ENCODE measurements around the gene SIGLEC15. TPM values are rescaled to one million over a fixed set of nuclear protein-coding genes. Genes with fewer than 3 reads are reported as not detected.

Gene SIGLEC15
- total RNA-seq, 1 donor from 2014 or later: 31.6 TPM

DNA sequence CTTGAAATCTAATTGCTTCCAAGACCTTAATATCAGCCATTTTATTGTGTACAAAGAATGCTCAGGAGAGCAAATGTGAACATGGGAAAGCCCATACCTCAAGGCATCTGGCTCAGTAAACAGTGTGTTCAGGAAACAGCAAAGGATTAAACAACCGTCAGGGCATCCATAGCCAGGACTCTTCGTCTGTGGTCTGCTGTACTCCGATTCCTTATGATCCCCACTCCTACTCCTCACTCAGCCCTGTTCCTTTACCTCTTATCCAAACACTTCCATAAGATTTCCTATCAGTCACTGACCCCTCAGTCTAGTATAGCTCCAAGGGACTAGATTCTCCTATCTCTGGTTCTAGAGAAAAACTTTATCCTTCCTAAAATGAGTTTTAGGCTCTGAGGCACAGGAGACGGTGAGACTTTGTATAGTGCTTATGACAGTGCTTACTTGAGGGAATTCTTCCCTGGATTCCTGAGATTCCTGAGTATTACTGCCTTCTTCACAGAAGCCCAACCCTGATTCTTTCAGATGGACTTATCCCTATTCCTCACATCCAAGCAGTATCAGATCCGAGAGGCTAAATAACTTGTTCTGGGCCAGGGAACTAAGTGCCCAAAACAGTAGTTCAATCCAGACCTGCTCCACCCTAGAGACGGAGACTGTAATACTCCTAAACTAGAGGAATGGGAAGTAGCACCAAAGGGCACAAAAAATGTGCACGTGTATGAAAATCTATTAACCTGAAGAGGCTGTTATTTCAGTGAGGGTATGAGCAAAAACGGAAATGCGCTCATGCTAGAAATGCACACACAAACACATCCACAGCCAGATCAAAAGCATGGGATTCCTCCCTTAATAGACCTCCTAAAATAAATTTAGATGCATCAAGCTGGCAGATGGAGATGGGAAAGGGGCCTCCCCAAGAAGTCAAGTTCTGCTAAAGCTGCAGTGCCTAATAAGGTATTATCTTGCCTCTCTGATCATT, 42.1 kb upstream of the SIGLEC15 start:
- TF ChIP-seq, protein P1, sequence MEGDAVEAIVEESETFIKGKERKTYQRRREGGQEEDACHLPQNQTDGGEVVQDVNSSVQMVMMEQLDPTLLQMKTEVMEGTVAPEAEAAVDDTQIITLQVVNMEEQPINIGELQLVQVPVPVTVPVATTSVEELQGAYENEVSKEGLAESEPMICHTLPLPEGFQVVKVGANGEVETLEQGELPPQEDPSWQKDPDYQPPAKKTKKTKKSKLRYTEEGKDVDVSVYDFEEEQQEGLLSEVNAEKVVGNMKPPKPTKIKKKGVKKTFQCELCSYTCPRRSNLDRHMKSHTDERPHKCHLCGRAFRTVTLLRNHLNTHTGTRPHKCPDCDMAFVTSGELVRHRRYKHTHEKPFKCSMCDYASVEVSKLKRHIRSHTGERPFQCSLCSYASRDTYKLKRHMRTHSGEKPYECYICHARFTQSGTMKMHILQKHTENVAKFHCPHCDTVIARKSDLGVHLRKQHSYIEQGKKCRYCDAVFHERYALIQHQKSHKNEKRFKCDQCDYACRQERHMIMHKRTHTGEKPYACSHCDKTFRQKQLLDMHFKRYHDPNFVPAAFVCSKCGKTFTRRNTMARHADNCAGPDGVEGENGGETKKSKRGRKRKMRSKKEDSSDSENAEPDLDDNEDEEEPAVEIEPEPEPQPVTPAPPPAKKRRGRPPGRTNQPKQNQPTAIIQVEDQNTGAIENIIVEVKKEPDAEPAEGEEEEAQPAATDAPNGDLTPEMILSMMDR (IDR thresholded peaks at IDR 0.05; ENCODE audit: insufficient read depth, low read length, poor library complexity, severe bottlenecking): no peak
- no peak overlapping the region for H3K4me3 ChIP-seq (ENCODE audit: low read depth, low read length)
- H3K27me3 ChIP-seq (ENCODE audit: control insufficient read depth, insufficient read depth, low read length): no peaks in the 10 kb centered on the region
- H3K36me3 ChIP-seq (ENCODE audit: control insufficient read depth, insufficient read depth, low read length): no peaks in the 10 kb centered on the region
- no peak for DNase-seq (ENCODE audit: low read depth)

DNA sequence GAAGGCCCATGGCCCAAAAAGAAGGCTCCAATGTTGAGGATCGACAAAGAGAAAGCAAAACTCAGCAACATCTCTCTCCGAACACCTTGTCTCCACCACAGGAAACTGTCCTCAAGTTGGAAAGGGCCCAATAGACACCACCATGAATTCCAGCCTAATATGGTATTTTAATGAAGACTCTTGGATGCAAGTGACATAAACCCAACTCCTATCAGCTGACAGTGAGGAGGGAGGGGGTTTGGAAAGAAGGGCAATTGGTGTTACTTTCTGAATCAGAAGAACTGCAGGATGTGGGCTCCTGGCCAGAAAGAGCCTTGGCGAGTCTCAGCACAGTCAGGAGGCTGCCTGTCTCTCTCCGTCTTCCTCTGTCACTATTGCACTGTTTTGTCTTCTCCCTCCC, 40.3 kb upstream of the SIGLEC15 start:
- no peak for DNase-seq (ENCODE audit: low read depth)
- Histone ChIP-seq H3K4me3 (ENCODE audit: low read depth, low read length) (no peak overlapping the region), H3K27me3 (ENCODE audit: control insufficient read depth, insufficient read depth, low read length) (no peaks in the 10 kb centered on the region), H3K36me3 (ENCODE audit: control insufficient read depth, insufficient read depth, low read length) (no peaks in the 10 kb centered on the region)
- TF ChIP-seq, protein P1 (IDR thresholded peaks at IDR 0.05; ENCODE audit: insufficient read depth, low read length, poor library complexity, severe bottlenecking): no peak

DNA sequence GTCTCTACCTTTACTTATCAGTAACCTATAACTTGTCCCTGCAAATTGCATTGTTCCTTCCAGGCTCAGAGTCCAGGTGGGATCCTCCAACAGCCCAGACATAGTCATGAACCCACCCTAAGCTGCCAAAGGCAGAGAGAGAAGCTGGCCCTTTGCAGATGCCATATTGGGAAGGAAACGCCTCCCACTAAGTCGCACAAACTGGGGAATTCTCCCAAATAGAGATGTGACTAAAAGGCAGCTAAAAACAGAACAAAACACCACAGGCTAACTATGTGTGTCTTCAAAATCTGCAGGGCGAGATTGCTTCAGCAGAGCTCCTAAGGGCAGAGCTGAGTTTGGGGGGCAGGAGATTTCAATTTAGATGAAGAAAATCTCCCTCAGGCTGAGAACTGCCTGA, 38.5 kb upstream of the SIGLEC15 start:
- DNase-seq (ENCODE audit: low read depth): no peak
- Histone ChIP-seq H3K36me3 (ENCODE audit: control insufficient read depth, insufficient read depth, low read length) (no peaks in the 10 kb centered on the region), H3K27me3 (ENCODE audit: control insufficient read depth, insufficient read depth, low read length) (no peaks in the 10 kb centered on the region), H3K4me3 (ENCODE audit: low read depth, low read length) (no peak overlapping the region)
- TF ChIP-seq, protein P1 (IDR thresholded peaks at IDR 0.05; ENCODE audit: insufficient read depth, low read length, poor library complexity, severe bottlenecking): no peak

DNA sequence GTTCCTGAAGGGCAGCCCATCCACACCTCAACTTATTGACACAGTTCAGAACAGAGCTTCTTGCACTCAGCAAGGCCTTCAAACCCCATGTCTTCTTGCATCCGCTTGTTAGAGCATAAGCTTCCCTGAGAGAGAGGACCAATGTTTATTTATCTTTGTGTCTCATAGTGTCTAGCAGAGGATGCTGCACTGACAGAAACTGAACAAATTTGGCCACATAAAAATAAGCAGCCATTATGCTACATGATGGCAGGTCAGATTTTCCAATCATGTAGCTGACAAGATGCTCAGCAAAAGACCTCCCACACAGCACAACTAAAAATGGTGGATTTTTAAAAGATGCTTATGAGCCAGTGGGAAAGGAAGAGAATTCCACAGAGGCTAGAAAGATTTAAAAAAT, 38.1 kb upstream of the SIGLEC15 start:
- no peak for DNase-seq (ENCODE audit: low read depth)
- TF ChIP-seq, protein P1 (IDR thresholded peaks at IDR 0.05; ENCODE audit: insufficient read depth, low read length, poor library complexity, severe bottlenecking): no peak
- H3K4me3 ChIP-seq (ENCODE audit: low read depth, low read length): no peak overlapping the region
- no peaks in the 10 kb centered on the region for H3K36me3 ChIP-seq (ENCODE audit: control insufficient read depth, insufficient read depth, low read length)
- no peaks in the 10 kb centered on the region for H3K27me3 ChIP-seq (ENCODE audit: control insufficient read depth, insufficient read depth, low read length)

DNA sequence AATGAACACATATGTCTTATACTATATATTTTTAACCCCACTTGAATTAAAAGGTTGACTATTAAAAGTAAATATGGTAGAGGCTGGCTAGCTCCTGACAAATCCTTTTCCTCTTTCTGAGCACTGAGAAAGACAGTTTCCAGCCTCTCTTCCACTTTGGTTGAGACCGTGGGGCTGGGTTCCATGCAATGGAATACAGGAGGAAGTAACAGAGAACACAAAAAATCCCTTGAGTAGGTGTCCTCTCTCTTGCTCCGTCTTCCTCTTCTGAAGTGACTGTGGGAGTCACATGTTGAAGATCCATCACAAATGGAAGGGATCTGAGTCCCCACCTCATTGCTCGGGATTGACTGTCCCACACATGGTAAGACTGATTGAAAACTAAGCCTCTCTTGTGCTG, 36.6 kb upstream of the SIGLEC15 start:
- no peaks in the 10 kb centered on the region for H3K27me3 ChIP-seq (ENCODE audit: control insufficient read depth, insufficient read depth, low read length)
- TF ChIP-seq, protein P1 (IDR thresholded peaks at IDR 0.05; ENCODE audit: insufficient read depth, low read length, poor library complexity, severe bottlenecking): no peak
- no peak overlapping the region for H3K4me3 ChIP-seq (ENCODE audit: low read depth, low read length)
- no peaks in the 10 kb centered on the region for H3K36me3 ChIP-seq (ENCODE audit: control insufficient read depth, insufficient read depth, low read length)
- no peak for DNase-seq (ENCODE audit: low read depth)
